GM18519 (cell line): ENCODE measurements around the gene HOXD4.

ENCODE experiments used
- ATAC-seq: cut with Tn5 transposase; IDR thresholded peaks from one replicate; pipeline ENCODE4 v1.9.1; 2021; ENCODE audit warnings: mild to moderate bottlenecking, moderate library complexity; ENCODE audit not compliant: unreplicated experiment, low FRiP score

HOXD4 gene

DNA sequence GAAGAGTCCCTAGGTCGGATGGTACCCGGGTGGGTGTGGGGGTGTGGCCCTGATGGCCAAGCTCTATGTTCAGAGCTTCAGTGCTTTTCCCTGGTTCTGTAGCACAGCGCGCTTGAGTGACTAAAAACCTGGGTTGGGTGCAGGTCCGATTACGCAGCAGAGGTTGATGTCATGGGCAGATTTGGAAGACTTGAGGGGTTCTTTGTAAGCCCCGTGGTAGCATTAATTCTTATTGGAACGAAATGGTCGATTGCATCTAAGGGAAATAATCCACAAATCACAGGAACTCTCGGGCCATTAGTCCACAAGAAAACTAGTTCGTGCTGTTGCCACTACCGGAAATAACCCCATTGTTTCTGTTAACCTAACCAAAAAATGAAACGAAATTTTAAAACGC lies 12.8 kb upstream of the HOXD4 start:
- ATAC-seq, result no peak

DNA sequence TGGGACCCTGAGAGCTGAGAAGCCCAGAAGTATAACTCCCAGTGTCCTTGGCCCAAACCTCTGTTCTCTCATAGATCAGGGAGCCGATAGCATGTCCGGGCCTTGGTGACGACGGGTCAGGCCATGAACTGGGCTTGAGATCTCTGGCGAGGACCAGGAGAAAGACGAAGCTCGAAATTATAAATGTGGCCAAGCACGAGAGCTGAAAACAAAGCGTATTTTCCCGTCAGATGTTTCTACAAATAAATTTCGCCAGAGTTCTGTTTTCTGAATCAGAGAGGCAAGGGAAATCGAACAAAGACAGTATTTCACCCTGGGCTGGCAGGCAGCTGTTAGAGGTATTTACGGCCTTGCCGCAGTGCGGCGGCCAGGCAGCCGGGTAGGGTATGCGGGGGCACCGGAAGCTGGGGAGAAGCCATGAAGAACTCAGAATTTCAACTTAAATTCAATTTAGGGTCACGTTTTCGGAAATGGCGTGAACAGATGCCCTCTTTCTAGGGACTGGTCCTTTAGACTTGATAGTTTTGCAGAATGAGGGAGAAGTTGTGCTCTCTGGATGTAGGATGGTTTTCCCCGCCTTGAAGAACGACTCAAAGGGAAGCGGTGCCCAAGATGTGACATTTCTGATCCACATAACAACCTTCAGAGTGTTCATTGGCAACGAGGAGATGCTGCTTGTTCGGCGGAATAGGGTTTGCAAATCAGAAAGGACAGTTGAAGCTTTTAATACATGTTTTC lies 12.3 kb upstream of the HOXD4 start:
- no peak for ATAC-seq

DNA sequence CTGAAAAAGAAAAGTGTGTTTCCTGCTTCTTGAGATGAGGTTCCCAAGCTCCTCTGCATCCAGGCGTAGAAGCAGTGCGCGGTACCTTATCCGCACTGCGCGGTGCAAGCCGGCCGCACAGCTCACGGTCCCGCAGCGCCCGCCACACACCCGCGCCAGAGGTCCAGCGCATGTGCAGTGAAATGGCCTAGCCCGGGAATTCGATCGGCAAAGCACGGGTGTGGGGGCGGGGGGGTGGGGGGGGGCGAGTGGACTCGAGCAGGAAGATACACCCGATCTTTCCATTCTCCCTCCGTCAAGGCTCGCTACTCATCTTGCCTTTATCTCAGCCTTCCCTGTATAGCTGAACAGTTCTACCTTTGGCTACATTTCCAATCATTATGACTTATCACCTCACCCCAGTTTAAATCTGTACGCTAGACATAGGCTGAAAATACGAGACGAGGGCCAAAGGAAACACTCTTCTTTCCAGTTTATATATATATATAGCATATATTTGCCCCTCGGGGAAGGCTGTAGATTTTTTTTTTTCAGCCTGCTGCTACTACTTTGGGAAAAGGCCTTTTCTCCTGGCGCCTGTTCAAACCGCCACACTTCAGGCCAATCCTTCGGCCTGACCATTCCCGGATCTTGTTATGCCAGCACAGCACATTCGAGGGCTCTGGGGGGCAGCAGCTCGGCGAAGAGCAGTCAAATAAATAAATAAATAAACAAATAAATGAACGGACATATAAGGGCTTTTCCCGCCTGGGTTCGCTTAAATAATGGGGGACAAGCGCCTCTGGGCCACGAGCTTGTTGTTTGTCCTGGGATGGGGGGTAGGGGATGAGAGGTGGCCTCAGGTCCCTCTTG lies 11.5 kb upstream of the HOXD4 start:
- ATAC-seq, result no peak

DNA sequence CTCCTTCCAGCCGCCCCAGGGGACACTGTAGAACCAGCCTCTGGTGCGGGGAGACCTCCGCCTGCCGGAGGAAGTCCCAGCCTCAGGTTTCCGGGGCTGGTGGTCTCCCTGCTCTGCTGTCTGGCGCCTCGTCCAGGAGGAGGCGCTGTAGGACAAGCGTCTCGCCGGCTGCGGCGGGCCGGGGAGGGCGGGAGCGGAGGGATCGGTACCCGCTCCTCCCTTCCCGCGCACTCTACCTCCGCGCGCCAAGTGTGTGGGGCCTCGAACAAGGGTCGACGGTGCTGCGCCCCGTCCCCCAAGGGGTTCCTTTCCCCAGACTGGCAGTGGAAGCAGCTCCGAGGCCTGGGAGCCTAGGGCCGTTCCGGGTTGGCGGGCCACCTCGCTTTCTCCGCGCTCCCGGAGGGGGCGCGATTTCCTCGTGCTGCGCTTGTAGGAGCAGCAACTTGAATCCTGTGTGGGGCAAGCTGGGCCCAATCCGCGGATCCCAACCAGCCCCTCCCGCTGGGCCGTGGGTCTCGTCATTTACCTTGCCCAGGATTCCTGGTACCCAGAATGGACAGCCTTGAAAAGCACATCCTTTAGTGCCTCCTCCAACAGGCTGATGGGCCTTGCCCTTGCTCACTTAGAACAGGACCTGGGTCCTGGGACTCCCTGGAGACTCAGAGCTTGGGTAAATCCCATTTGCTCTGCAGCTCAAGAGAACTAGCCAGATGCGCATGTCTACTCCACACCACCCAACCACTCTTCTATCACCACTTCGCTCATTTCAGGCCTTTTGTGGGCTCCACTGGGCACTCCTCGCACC lies 10.6 kb upstream of the HOXD4 start:
- ATAC-seq, result peak; percentile 87

DNA sequence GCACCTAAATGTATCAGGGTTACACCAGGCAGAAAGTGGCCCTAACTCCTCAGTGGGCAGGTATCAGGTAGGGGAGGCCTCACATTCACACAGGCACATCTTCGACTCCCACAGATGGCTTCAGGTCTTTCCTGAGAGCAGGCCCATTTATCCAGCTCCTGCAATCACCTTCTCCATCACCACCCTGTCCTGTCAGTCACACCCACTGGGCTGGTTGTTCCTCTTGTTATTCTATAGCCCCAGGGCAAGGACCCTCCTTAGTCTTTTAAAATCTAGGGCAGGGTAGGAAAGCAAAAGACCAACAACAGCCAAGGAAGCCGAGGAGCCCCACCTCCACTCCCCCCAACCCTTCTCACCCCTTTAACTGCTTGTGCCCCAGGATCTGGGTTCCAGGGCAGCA lies 9.1 kb upstream of the HOXD4 start:
- no peak for ATAC-seq

- no peak for ATAC-seq
Measured at GRCh38 chr2:176145085-176145969, 6.0 kb upstream of the HOXD4 start.

DNA sequence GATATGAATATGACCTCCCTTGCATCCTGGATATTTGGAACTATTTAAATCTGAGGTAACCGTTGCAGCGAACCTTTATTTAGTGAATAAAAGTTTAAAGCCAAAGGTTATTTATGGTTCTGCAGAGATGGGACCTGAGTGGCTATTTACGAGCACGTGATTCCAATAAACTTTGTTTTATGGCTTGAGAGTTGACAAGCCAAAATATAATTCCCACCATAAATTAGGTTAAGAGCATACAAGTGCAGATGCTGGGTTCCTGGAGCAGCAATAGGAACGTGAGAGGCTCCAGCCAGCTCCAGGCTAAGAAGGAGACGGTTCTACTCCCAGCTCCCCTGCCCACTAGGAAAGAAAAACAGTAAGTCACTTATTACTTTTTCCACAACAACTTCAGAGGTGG lies 5.2 kb upstream of the HOXD4 start:
- ATAC-seq, result no peak

- no peak for ATAC-seq
Measured at GRCh38 chr2:176146645-176147044, 4.7 kb upstream of the HOXD4 start.

GRCh38 chr2:176147210-176147799 lies 4.0 kb upstream of the HOXD4 start:
- no peak for ATAC-seq

GRCh38 chr2:176147800-176148496 lies 3.4 kb upstream of the HOXD4 start:
- ATAC-seq, result no peak

DNA sequence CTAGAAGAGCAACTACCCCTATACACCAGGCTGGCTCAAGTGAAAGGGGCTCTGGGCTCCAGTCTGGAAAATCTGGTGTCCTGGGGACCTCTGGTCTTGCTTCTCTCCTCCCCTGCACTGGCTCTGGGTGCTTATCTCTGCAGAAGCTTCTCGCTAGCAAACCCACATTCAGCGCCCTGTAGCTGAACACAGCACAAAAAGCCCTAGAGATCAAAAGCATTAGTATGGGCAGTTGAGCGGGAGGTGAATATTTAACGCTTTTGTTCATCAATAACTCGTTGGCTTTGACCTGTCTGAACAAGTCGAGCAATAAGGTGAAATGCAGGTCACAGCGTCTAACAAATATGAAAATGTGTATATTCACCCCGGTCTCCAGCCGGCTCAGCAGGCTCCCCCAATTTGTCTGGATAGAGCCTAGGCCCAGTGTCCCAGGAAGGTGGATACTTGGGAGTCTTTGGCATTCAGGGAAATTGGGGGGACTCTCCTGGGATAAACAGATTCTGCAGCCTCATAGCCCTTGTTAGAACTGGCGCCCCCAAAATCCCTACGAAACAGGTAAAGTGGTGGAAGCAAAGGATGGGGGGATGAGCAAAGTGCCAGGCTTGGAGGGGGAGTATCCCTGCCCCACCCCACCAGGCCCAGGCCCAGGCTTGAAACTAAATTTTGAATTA lies 2.5 kb upstream of the HOXD4 start:
- no peak for ATAC-seq

GRCh38 chr2:176149481-176149938 lies 1.8 kb upstream of the HOXD4 start:
- no peak for ATAC-seq

- no peak for ATAC-seq
Measured at GRCh38 chr2:176149939-176150583, 1.3 kb upstream of the HOXD4 start.

- ATAC-seq, result no peak
Measured at GRCh38 chr2:176150584-176151441, 537 bp upstream of the HOXD4 start.

DNA sequence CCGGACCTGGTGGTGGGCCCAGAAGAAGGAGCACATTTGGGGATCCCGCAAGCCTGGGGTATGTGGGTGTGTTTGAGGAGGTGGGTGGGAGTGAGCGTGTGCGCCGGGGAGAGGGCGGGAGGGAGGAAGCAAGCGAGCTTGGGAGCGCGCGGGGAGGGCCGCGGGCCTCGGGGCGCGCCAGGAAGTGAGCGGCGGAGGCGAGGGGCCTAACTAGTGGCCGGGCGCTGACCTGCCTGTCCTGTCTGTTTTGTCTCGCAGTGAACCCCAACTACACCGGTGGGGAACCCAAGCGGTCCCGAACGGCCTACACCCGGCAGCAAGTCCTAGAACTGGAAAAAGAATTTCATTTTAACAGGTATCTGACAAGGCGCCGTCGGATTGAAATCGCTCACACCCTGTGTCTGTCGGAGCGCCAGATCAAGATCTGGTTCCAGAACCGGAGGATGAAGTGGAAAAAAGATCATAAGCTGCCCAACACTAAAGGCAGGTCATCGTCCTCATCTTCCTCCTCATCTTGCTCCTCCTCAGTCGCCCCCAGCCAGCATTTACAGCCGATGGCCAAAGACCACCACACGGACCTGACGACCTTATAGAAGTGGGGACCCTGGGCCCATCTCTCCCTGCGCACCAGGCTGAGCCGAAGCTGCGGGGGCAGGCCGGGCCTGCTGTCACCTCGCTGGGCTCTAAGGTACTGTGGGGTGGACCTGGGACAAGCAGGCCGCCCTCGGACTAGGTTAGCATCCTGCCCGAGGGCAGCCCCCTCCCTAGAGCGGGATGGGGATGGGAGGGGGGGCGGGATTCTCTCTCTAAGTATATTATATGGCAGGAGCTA lies 1.2 kb downstream of the HOXD4 start:
- ATAC-seq, result no peak

- no peak for ATAC-seq
Measured at GRCh38 chr2:176154576-176155252, 3.4 kb downstream of the HOXD4 start.
